GM12878 (cell line): ENCODE results near the gene SNRNP25. TPM values are rescaled to one million over a fixed set of nuclear protein-coding genes. Genes with fewer than 3 reads are reported as not detected.
A peak's percentile ranks its signal among the peaks of the same experiment; 100 is the strongest.

ENCODE experiments used
- ATAC-seq: fragments of 200-7000 bp; cut with Tn5 transposase; 3 replicates; pipeline ENCODE4 v1.9.1; 2020; ENCODE audit warnings: mild to moderate bottlenecking, moderate library complexity
- Bru-seq: library from RNA; stranded (reverse); fragments of 400-500 nt; gene quantifications from one replicate; lab custom pipeline; 2021; lab: Mats Ljungman, UMichigan
- BruChase-seq, 2 experiments: library from RNA; stranded (reverse); fragments of 400-500 nt; gene quantifications; one replicate each; lab custom pipeline; 2021; lab: Mats Ljungman, UMichigan
- BruUV-seq: library from RNA; stranded (reverse); fragments of 400-500 nt; replicated peaks from 2 replicates; lab custom pipeline; 2021; lab: Mats Ljungman, UMichigan
- CTCF ChIA-PET: fragments of 300-600 bp; sonication (Branson Sonifier 250); formaldehyde crosslinking; extraction: SDS; loops from one replicate; lab custom pipeline; 2021; ENCODE audit warnings: inconsistent platforms; lab: Yijun Ruan, JAX
- POLR2A ChIA-PET: fragments of 350-600 bp; formaldehyde crosslinking; extraction: SDS; loops from one replicate; lab custom pipeline; 2021; ENCODE audit warnings: inconsistent platforms; lab: Charles Lee
- RAD21 ChIA-PET: fragments of 300-600 bp; sonication (Branson Sonifier 250); formaldehyde crosslinking; loops from one replicate; lab custom pipeline; 2023; ENCODE audit warnings: antibody characterized with exemption; ENCODE audit not compliant: unreplicated experiment; lab: Charles Lee
- SMC1A ChIA-PET: fragments of 300-600 bp; sonication (Branson Sonifier 250); formaldehyde crosslinking; loops from one replicate; lab custom pipeline; 2023; ENCODE audit not compliant: unreplicated experiment, uncharacterized antibody; lab: Charles Lee
- DNase-seq: peaks from one replicate; pipeline ENCODE4 v3.0.0-alpha.2; 2011; ENCODE audit warnings: low read depth, low spot score
- FAIRE-seq: peaks from 3 replicates; lab custom pipeline; 2011; peaks lifted over from hg19 to GRCh38; lab: Jason Lieb, UNC
- H2AFZ ChIP-seq: 2 replicates; pipeline ENCODE4 v1.6.0; 2011; ENCODE audit warnings: low read depth, low read length, control low read depth; ENCODE audit not compliant: control insufficient read depth
- H3K27ac ChIP-seq: 2 replicates; pipeline ENCODE4 v1.5.1; 2011; ENCODE audit warnings: control low read depth; ENCODE audit not compliant: control insufficient read depth, insufficient read depth
- H3K27me3 ChIP-seq, 2 experiments: replicated peaks in 1 of 2; 2 replicates each; pipeline versions ENCODE4 v1.6.0 to v1.6.1; 2011; ENCODE audit warnings: low read length in 1 of 2; ENCODE audit not compliant: control insufficient read depth in 2 of 2, insufficient read depth in 2 of 2
- H3K36me3 ChIP-seq, 2 experiments: 2 replicates each; pipeline ENCODE4 v1.5.1; 2011; ENCODE audit warnings: low read length in 1 of 2; ENCODE audit not compliant: control insufficient read depth in 2 of 2, insufficient read depth in 2 of 2
- H3K4me1 ChIP-seq: 2 replicates; pipeline ENCODE4 v1.6.1; 2011; ENCODE audit warnings: mild to moderate bottlenecking, low read length, moderate library complexity, mixed read lengths; ENCODE audit not compliant: control insufficient read depth, insufficient read depth
- H3K4me2 ChIP-seq: 2 replicates; pipeline ENCODE4 v1.6.0; 2011; ENCODE audit warnings: control low read depth; ENCODE audit not compliant: control insufficient read depth, insufficient read depth
- H3K4me3 ChIP-seq: fragments of 200-600 bp; sonication (generic); 2 replicates; pipeline ENCODE4 v1.5.1; 2016
- H3K79me2 ChIP-seq: 2 replicates; pipeline ENCODE4 v1.6.0; 2011; ENCODE audit warnings: low read length; ENCODE audit not compliant: control insufficient read depth, insufficient read depth
- H3K9ac ChIP-seq: 2 replicates; pipeline ENCODE4 v1.8.0; 2011; ENCODE audit warnings: low read length, control low read depth, mixed read lengths; ENCODE audit not compliant: control insufficient read depth, insufficient read depth
- H3K9me3 ChIP-seq: replicated peaks from 3 replicates; pipeline ENCODE4 v1.5.1; 2011; ENCODE audit warnings: mild to moderate bottlenecking, low read length; ENCODE audit not compliant: control insufficient read depth, insufficient read depth
- H4K20me1 ChIP-seq: 2 replicates; pipeline ENCODE4 v1.6.0; 2011; ENCODE audit not compliant: control insufficient read depth, insufficient read depth
- ATF3 ChIP-seq: IDR thresholded peaks from 2 replicates; pipeline ENCODE4 v1.6.1; 2011; ENCODE audit warnings: low read depth, mild to moderate bottlenecking, low read length, moderate library complexity, borderline replicate concordance; ENCODE audit errors: extremely low read depth
- ELK1 ChIP-seq: IDR thresholded peaks from 2 replicates; pipeline ENCODE4 v1.6.1; 2012; ENCODE audit warnings: low read depth, low read length, improper control_type of control experiment
- FOXM1 ChIP-seq: IDR thresholded peaks from 2 replicates; pipeline ENCODE4 v1.6.1; 2012; ENCODE audit warnings: low read depth, mild to moderate bottlenecking, inconsistent platforms, low read length, moderate library complexity
- KAT2A ChIP-seq: conservative IDR thresholded peaks from 2 replicates; pipeline ENCODE4 v1.6.1; 2011; ENCODE audit warnings: low read depth, low read length; ENCODE audit not compliant: control insufficient read depth
- MTA3 ChIP-seq: IDR thresholded peaks from 2 replicates; pipeline ENCODE4 v1.6.1; 2012; ENCODE audit warnings: low read length, inconsistent platforms, borderline replicate concordance
- MXI1 ChIP-seq: fragments of 150-350 bp; IDR thresholded peaks from 2 replicates; pipeline ENCODE4 v1.6.1; 2011; ENCODE audit warnings: low read depth, mild to moderate bottlenecking, inconsistent platforms, low read length, improper control_type of control experiment
- NR2C2 ChIP-seq: IDR thresholded peaks from 2 replicates; pipeline ENCODE4 v1.6.1; 2011; ENCODE audit warnings: borderline replicate concordance, low read depth; ENCODE audit not compliant: control insufficient read depth, insufficient read length
- PML ChIP-seq: IDR thresholded peaks from 2 replicates; pipeline ENCODE4 v1.6.1; 2012; ENCODE audit warnings: low read length, inconsistent platforms
- PRDM15 ChIP-seq: fragments of 450-650 bp; formaldehyde crosslinking; IDR thresholded peaks from 2 replicates; pipeline ENCODE4 v1.4.0; 2020; ENCODE audit warnings: mild to moderate bottlenecking, moderate library complexity
- SIX5 ChIP-seq: IDR thresholded peaks from 2 replicates; pipeline ENCODE4 v1.6.1; 2011; ENCODE audit warnings: mild to moderate bottlenecking, low read depth, low read length, moderate library complexity; ENCODE audit not compliant: severe bottlenecking
- SMC3 ChIP-seq: IDR thresholded peaks from 2 replicates; pipeline ENCODE4 v1.6.1; 2011; ENCODE audit warnings: low read length, improper control_type of control experiment, borderline replicate concordance
- WGBS: methylation state at CpG from one replicate; pipeline ENCODE4 v1.1.6; 2016; ENCODE audit warnings: low lambda C conversion rate; ENCODE audit not compliant: insufficient replicate concordance, insufficient coverage; ENCODE audit errors: missing lambda C conversion rate; 5-methylcytosine and 5-hydroxymethylcytosine counted together
- in situ Hi-C: fragments of 300-500 bp; cut with MboI; formaldehyde crosslinking; loops from 9 replicates; pipeline ENCODE4 v1.14.3; 2018; ENCODE audit warnings: mixed read lengths
- intact Hi-C: fragments of 100-400 bp; cut with micrococcal nuclease; formaldehyde crosslinking; loops from one replicate; pipeline ENCODE4 v1.14.2; 2022; ENCODE audit not compliant: unreplicated experiment
- long read RNA-seq, 2 experiments: library from polyadenylated mRNA; unstranded; transcript quantifications; one replicate each; pipeline ENCODE4 v2.0.0, GENCODE V29; 2019 to 2020
- polyA minus RNA-seq, 3 experiments: library from RNA; depleted of rRNA, polyadenylated mRNA; stranded (reverse); fragments of >200 nt; gene quantifications; 2 replicates each; pipeline ENCODE4 v1.2.3, GENCODE V29; 2011
- polyA plus RNA-seq, 11 experiments: library from polyadenylated mRNA; depleted of rRNA in 4 of 11; unstranded in 6 of 11; stranded (reverse) in 5 of 11; fragments of >200 nt; fragmentation: Nextera tagmentation in 4 of 11; fragmentation: Illumina TruSeq in 1 of 11; extraction: Ambion mirVana in 4 of 11; extraction: Trizol in 1 of 11; gene quantifications; 1 replicate in 1 of 11; 2 replicates in 10 of 11; pipeline versions ENCODE4 v1.2.1 to v1.2.3, GENCODE V29; 2011 to 2016; ENCODE audit warnings: inconsistent platforms in 2 of 11, missing spikeins in 2 of 11, low read depth in 1 of 11
- total RNA-seq, 4 experiments: library from RNA; depleted of rRNA in 3 of 4; stranded (reverse); fragments of >200 nt in 3 of 4; fragmentation: Illumina TruSeq in 1 of 4; extraction: Trizol in 1 of 4; gene quantifications; 2 replicates each; pipeline versions ENCODE4 v1.2.1 to v1.2.3, GENCODE V29; 2013 to 2021

SNRNP25 gene
- total RNA-seq (2013; cell fraction: nucleolus; rRNA removed) = 19.0 and 21.4 TPM in 2 replicates
- 68.5 and 79.9 TPM in 2 replicates for total RNA-seq (2014; rRNA removed)
- 58.6 and 58.9 TPM in 2 replicates for total RNA-seq (2014; rRNA removed; fragmentation: Illumina TruSeq; extraction: Trizol)
- total RNA-seq (2021) = 69.8 and 72.6 TPM in 2 replicates
- 95.4 TPM for polyA plus RNA-seq (2011; ENCODE audit: low read depth)
- polyA plus RNA-seq (2011; rRNA removed) = 39.9 and 56.9 TPM in 2 replicates
- polyA plus RNA-seq (2011; cell fraction: cytosol; rRNA removed) = 67.5 and 80.5 TPM in 2 replicates
- 38.6 and 41.4 TPM in 2 replicates for polyA plus RNA-seq (2011; cell fraction: nucleus; rRNA removed)
- 52.2 and 67.8 TPM in 2 replicates for polyA plus RNA-seq (2012)
- polyA plus RNA-seq (2014; fragmentation: Illumina TruSeq; extraction: Trizol) = 40.2 and 65.9 TPM in 2 replicates
- polyA plus RNA-seq (2014; fragmentation: Nextera tagmentation; extraction: Ambion mirVana) = 10 to 100 TPM; 40.9 to 59.8 TPM
- 84.2 and 90.2 TPM in 2 replicates for polyA plus RNA-seq (2014; rRNA removed)
- 100 to 1,000 TPM; 122 to 138 TPM for polyA plus RNA-seq (2016; fragmentation: Nextera tagmentation; extraction: Ambion mirVana)
- polyA minus RNA-seq (2011; rRNA and poly(A)+ RNA removed) = 20.5 and 23.6 TPM in 2 replicates
- 7.4 and 10.0 TPM in 2 replicates for polyA minus RNA-seq (2011; cell fraction: cytosol; rRNA and poly(A)+ RNA removed)
- polyA minus RNA-seq (2011; cell fraction: nucleus; rRNA and poly(A)+ RNA removed) = 7.1 and 12.8 TPM in 2 replicates
- percentile 70 among the genes with signal in this experiment for Bru-seq, nascent RNA
- BruChase-seq, experiment 1, labeled RNA remaining after a 6-hour chase = percentile 69 among the genes with signal in this experiment
- BruChase-seq, experiment 2, labeled RNA remaining after a 2-hour chase = percentile 67 among the genes with signal in this experiment
- long read RNA-seq, experiment 1, transcript SNRNP25-201 (5 exons, 1,905 nt) = major isoform, 66 of 69 reads
- long read RNA-seq, experiment 1, partial matches to known transcripts = 0 of 69 reads
- long read RNA-seq, experiment 1, other reads (novel, unspliced or antisense) = 2 of 69 reads
- long read RNA-seq, experiment 2, transcript SNRNP25-201 (5 exons, 1,905 nt) = major isoform, 81 of 87 reads
- long read RNA-seq, experiment 2, partial matches to known transcripts = 1 of 87 reads
- long read RNA-seq, experiment 2, other reads (novel, unspliced or antisense) = 2 of 87 reads

- ChIA-PET RAD21 (interaction anchor here (1.2 to 2.0 kb wide), 7 partner anchors 12 to 44 kb away, joined by 3 to 22 read pairs (median 6); partner anchors contain the start of gene MPG), SMC1A (interaction anchor here (0.6 to 1.9 kb wide), 6 partner anchors 9 to 296 kb away, joined by 3 to 10 read pairs (median 6); no protein-coding TSS in a partner anchor), POLR2A (interaction anchor here (0.7 to 2.3 kb wide), 11 partner anchors 9 to 317 kb away, joined by 3 to 18 read pairs (median 4); partner anchors contain the start of gene MRPL28), CTCF (interaction anchor here (0.8 to 2.1 kb wide), 7 partner anchors 10 to 53 kb away, joined by 3 to 14 read pairs (median 8); no protein-coding TSS in a partner anchor)
- Histone ChIP-seq H3K4me2 (peak within 1 kb of the TSS; percentile 75), H3K79me2 (peaks cover 45% of the 10 kb centered on the region), H3K9ac (peak within 1 kb of the TSS; percentile 93), H3K4me3 (peak within 1 kb of the TSS; percentile 93), H3K27me3 (no peaks in the 10 kb centered on the region), H3K36me3 (peaks cover 6 to 11% of the 10 kb centered on the region in 2 experiments), H2AFZ (peak within 1 kb of the TSS; percentile 83), H4K20me1 (no peaks in the 10 kb centered on the region), H3K9me3 (no peaks in the 10 kb centered on the region; the same call in 2 of the 3 replicates), H3K4me1 (no peaks in the 10 kb centered on the region), H3K27ac (peak within 1 kb of the TSS; percentile 87)
- WGBS = 1% methylated on average over 81 of the region's 91 CpGs
- BruUV-seq = no TSS peak
- peak; percentile 84 for DNase-seq
- in situ Hi-C loops (no loop called here), intact Hi-C loops (no loop called here)
- FAIRE-seq = peak; percentile 99
- ATAC-seq = peak; percentile 98
- TF ChIP-seq KAT2A (no peak), FOXM1 (no peak), ELK1 (peak; percentile 32; the same call in 1 of the 2 replicates), PML (no peak), MXI1 (peak; percentile 87), SMC3 (no peak), SIX5 (no peak), MTA3 (no peak), PRDM15 (no peak), ATF3 (no peak), NR2C2 (no peak)
These were observed at the start of gene SNRNP25, which contains the start of gene POLR3K for GRCh38 chr16:53346-54236. TSS of gene SNRNP25 (plus strand) at chr16:53828. CDS start at chr16:54017, 189 bp downstream. TSS of gene POLR3K (minus strand) at chr16:53608. CDS start at chr16:53586, 22 bp downstream.
